ENCODE data around the gene DPPA4. TPM values are rescaled to one million over a fixed set of nuclear protein-coding genes. Genes with fewer than 3 reads are reported as not detected.

The DPPA4 gene
- total and polyA plus RNA-seq, 10 donors = 0.10 to 4.2 (median 0.65) TPM

- TF ChIP-seq POLR2AphosphoS5 (IDR thresholded peaks at IDR 0.05) (no peak), CTCF (IDR thresholded peaks at IDR 0.05 in 8 of 11, conservative IDR thresholded peaks at IDR 0.05 in 3 of 11) (no peak), POLR2A (IDR thresholded peaks at IDR 0.05) (no peak)
- WGBS, 5 donors = 76 to 94% (median 86%) methylated on average over 1 of the region's 1 CpG
- Histone ChIP-seq H3K27me3 (replicated peaks in 1 of 7) (peaks cover 0 to 6% (median 0%) of the 10 kb centered on the region in 7 donors), H3K9me3 (no peaks in the 10 kb centered on the region), H3K36me3 (no peaks in the 10 kb centered on the region), H3K4me3 (no peak overlapping the region), H3K27ac (no peak overlapping the region), H3K4me1 (no peaks in the 10 kb centered on the region)
- no peak for DNase-seq
- intact Hi-C loops (cut with DNase I; ENCODE audit: low total_unique reads) = no loop called here
Observed at GRCh38 chr3:109278546-109278945, 58.8 kb downstream of the DPPA4 start.

DNA sequence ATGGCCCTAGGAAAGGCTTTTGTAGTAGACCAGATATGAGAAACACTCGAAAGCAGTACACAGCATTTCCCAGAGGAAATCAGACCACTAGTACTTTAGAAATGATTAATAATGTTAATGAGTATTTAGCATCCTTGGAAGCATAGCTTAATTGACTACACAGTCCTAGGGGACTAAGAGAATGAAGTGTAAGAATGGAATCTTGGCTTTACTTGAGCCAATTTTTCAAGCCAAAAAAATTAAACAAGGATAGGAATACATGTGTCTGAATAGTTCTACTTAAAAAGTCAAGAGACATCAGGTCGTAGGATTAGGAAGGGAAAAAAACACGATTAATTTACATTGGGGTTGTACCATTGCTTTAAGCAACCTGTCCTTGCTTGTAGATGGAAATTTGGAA is 59.2 kb downstream of the DPPA4 start:
- Histone ChIP-seq H3K4me1 (no peaks in the 10 kb centered on the region), H3K4me3 (no peak overlapping the region), H3K9me3 (no peaks in the 10 kb centered on the region), H3K36me3 (no peaks in the 10 kb centered on the region), H3K27ac (no peak overlapping the region), H3K27me3 (replicated peaks in 1 of 7) (peaks cover 0 to 6% (median 0%) of the 10 kb centered on the region in 7 donors)
- WGBS, 5 donors = 59 to 70% (median 65%) methylated on average over 3 of the region's 3 CpGs
- intact Hi-C loops (cut with DNase I; ENCODE audit: low total_unique reads) = no loop called here
- TF ChIP-seq POLR2A (IDR thresholded peaks at IDR 0.05) (no peak), CTCF (IDR thresholded peaks at IDR 0.05 in 8 of 11, conservative IDR thresholded peaks at IDR 0.05 in 3 of 11) (no peak), POLR2AphosphoS5 (IDR thresholded peaks at IDR 0.05) (no peak)
- no peak for DNase-seq

Small RNAs within 50 kb of the gene (small RNA-seq; reads per million reads assigned to genes)
- gene AC124945.1 = 0 reads per million in 4 donors
- gene RF00017 = 0 reads per million in 4 donors

Other genes with a start within 250 kb of the DPPA4 start
- under 1 TPM in 3 of 7 donors, not detected in 4; 0.13 to 0.24 (median 0.14) TPM for gene MORC1, start 219.4 kb downstream of the DPPA4 start, total RNA-seq
- gene MORC1, start 219.4 kb downstream of the DPPA4 start, polyA plus RNA-seq = under 1 TPM in 1 of 3 donors, not detected in 2; 0.03 TPM
- not detected for gene C3orf85, start 200.8 kb downstream of the DPPA4 start, total RNA-seq
- gene C3orf85, start 200.8 kb downstream of the DPPA4 start, polyA plus RNA-seq = not detected
- not detected for gene DPPA2, start 21.0 kb downstream of the DPPA4 start, total RNA-seq
- not detected for gene DPPA2, start 21.0 kb downstream of the DPPA4 start, polyA plus RNA-seq

All from spleen (tissue), 11 donors.